Measurements from ENCODE around the gene ISY1. TPM values are rescaled to one million over a fixed set of nuclear protein-coding genes. Genes with fewer than 3 reads are reported as not detected.
"Not testable (repeated sequence)": the region's sequence is repeated elsewhere in the genome, so short reads cannot be mapped to it uniquely, and the experiment has no call there.

Gene ISY1
- total and polyA plus RNA-seq, 2 of the 4 experiments (the other 2 are of a cell fraction) = 28.5 to 31.5 TPM

- H3K4me1 ChIP-seq (ENCODE audit: control insufficient read depth, insufficient read depth, low read length) = no peaks in the 10 kb centered on the region
- no peaks in the 10 kb centered on the region for H3K9me3 ChIP-seq (ENCODE audit: control insufficient read depth, insufficient read depth, low read length)
- no peak overlapping the region for H3K56ac ChIP-seq (ENCODE audit: extremely low read depth, insufficient read depth, low read length)
- no peaks in the 10 kb centered on the region for H3K27me3 ChIP-seq (ENCODE audit: control insufficient read depth, insufficient read depth, low read length)
- ChIA-PET POLR2A (ENCODE audit: unreplicated experiment) (no interaction called here), CTCF (no interaction called here)
- dilution Hi-C loops (cut with HindIII; ENCODE audit: low sequenced_read_pairs, unreplicated experiment) = no loop called here
- H2BK15ac ChIP-seq (ENCODE audit: low read depth, low read length) = no peak overlapping the region
- H2BK20ac ChIP-seq (ENCODE audit: low read depth, low read length) = no peak overlapping the region
- no TSS peak for BruUV-seq (replicated peaks)
- H3K23ac ChIP-seq (ENCODE audit: low read depth, low read length) = no peak overlapping the region
- H3K27ac ChIP-seq (ENCODE audit: insufficient read depth, low read length) = no peak overlapping the region
- no peak overlapping the region for H3K4me2 ChIP-seq (ENCODE audit: low read depth, low read length)
- no peak overlapping the region for H3K4ac ChIP-seq (ENCODE audit: low read depth, low read length)
- no peaks in the 10 kb centered on the region for H4K20me1 ChIP-seq (ENCODE audit: insufficient read depth, low read length)
- H3K18ac ChIP-seq (ENCODE audit: low read depth, low read length) = no peak overlapping the region
- H2BK120ac ChIP-seq (ENCODE audit: low read depth, low read length) = no peak overlapping the region
- no peak overlapping the region for H2AFZ ChIP-seq (replicated peaks; ENCODE audit: low read length, poor library complexity)
- H3K9ac ChIP-seq (ENCODE audit: low read depth, low read length) = no peak overlapping the region
- no peak overlapping the region for H4K8ac ChIP-seq (ENCODE audit: low read depth in 2 of 2, low read length in 2 of 2)
- H4K91ac ChIP-seq (ENCODE audit: insufficient read depth, low read depth, low read length) = no peak overlapping the region
- peaks cover 23% of the 10 kb centered on the region for H3K36me3 ChIP-seq (ENCODE audit: control insufficient read depth, insufficient read depth, low read length)
- H2AK9ac ChIP-seq (replicated peaks; ENCODE audit: low read depth, low read length, poor library complexity) = no peak overlapping the region
- in situ Hi-C loops (cut with MboI; ENCODE audit: low sequenced_read_pairs) = no loop called here
- no peak overlapping the region for H2BK5ac ChIP-seq (ENCODE audit: low read depth, low read length, poor library complexity, severe bottlenecking)
- H4K5ac ChIP-seq (ENCODE audit: low read depth, low read length) = no peak overlapping the region
- no peak for DNase-seq
- H3K79me1 ChIP-seq (ENCODE audit: low read depth in 1 of 2, low read length in 2 of 2) = no peaks in the 10 kb centered on the region
- no CpG with 5 or more reads among the region's 1 CpG for WGBS, 2 experiments (ENCODE audit: extremely low coverage in 2 of 2, insufficient read length in 1 of 2)
- no peak overlapping the region for H3K14ac ChIP-seq (replicated peaks; ENCODE audit: low read depth, low read length)
- H3K9me1 ChIP-seq (ENCODE audit: insufficient read depth, low read length) = no peaks in the 10 kb centered on the region
- TF ChIP-seq MAFK (IDR thresholded peaks at IDR 0.05; ENCODE audit: low read depth, low read length) = no peak
- no peak for TF ChIP-seq POLR2A (IDR thresholded peaks at IDR 0.05; ENCODE audit: low read depth, low read length)
- TF ChIP-seq SMC3 (IDR thresholded peaks at IDR 0.05; ENCODE audit: low read depth, low read length) = no peak
- TF ChIP-seq ELK1 (IDR thresholded peaks at IDR 0.05; ENCODE audit: borderline replicate concordance, low read depth, low read length) = no peak
- no peak for TF ChIP-seq NFE2L2 (IDR thresholded peaks at IDR 0.05; ENCODE audit: low read depth, low read length)
- no peak for TF ChIP-seq RCOR1 (IDR thresholded peaks at IDR 0.05; ENCODE audit: insufficient replicate concordance, low read length)
- intact Hi-C loops (cut with micrococcal nuclease) = no loop called here
- ATAC-seq (ENCODE audit: low read depth) = no peak
- no peak overlapping the region for H2AK5ac ChIP-seq (ENCODE audit: low read depth, low read length)
- no peak overlapping the region for H3K4me3 ChIP-seq (ENCODE audit: insufficient read depth, low read depth, low read length)
Observed at GRCh38 chr3:129139911-129140310, 21.0 kb downstream of the ISY1 start.

- H2BK5ac ChIP-seq (ENCODE audit: low read depth, low read length, poor library complexity, severe bottlenecking); H3K4ac ChIP-seq (ENCODE audit: low read depth, low read length); H2AK5ac ChIP-seq (ENCODE audit: low read depth, low read length); H3K9me3 ChIP-seq (ENCODE audit: control insufficient read depth, insufficient read depth, low read length); ATAC-seq (ENCODE audit: low read depth); H4K91ac ChIP-seq (ENCODE audit: insufficient read depth, low read depth, low read length); H3K56ac ChIP-seq (ENCODE audit: extremely low read depth, insufficient read depth, low read length); H4K8ac ChIP-seq (ENCODE audit: low read depth in 2 of 2, low read length in 2 of 2); dilution Hi-C loops (cut with HindIII; ENCODE audit: low sequenced_read_pairs, unreplicated experiment); H3K9me1 ChIP-seq (ENCODE audit: insufficient read depth, low read length); in situ Hi-C loops (cut with MboI; ENCODE audit: low sequenced_read_pairs); H3K4me1 ChIP-seq (ENCODE audit: control insufficient read depth, insufficient read depth, low read length); H2AFZ ChIP-seq (replicated peaks; ENCODE audit: low read length, poor library complexity); H3K4me3 ChIP-seq (ENCODE audit: insufficient read depth, low read depth, low read length); H3K4me2 ChIP-seq (ENCODE audit: low read depth, low read length); DNase-seq; intact Hi-C loops (cut with micrococcal nuclease); H3K18ac ChIP-seq (ENCODE audit: low read depth, low read length); H3K27ac ChIP-seq (ENCODE audit: insufficient read depth, low read length); H4K20me1 ChIP-seq (ENCODE audit: insufficient read depth, low read length); H2BK20ac ChIP-seq (ENCODE audit: low read depth, low read length); BruUV-seq (replicated peaks); H2AK9ac ChIP-seq (replicated peaks; ENCODE audit: low read depth, low read length, poor library complexity); H4K5ac ChIP-seq (ENCODE audit: low read depth, low read length); H3K79me1 ChIP-seq (ENCODE audit: low read depth in 1 of 2, low read length in 2 of 2); H3K23ac ChIP-seq (ENCODE audit: low read depth, low read length); H2BK120ac ChIP-seq (ENCODE audit: low read depth, low read length); H3K27me3 ChIP-seq (ENCODE audit: control insufficient read depth, insufficient read depth, low read length); H3K9ac ChIP-seq (ENCODE audit: low read depth, low read length); POLR2A ChIA-PET (ENCODE audit: unreplicated experiment); H3K14ac ChIP-seq (replicated peaks; ENCODE audit: low read depth, low read length); H2BK15ac ChIP-seq (ENCODE audit: low read depth, low read length): not testable (repeated sequence)
- CTCF ChIA-PET = interaction anchor here (0.6 to 1.1 kb wide), 4 partner anchors 10 to 166 kb away, joined by 3 to 5 read pairs (median 3); no protein-coding TSS in a partner anchor
- peaks cover 45% of the 10 kb centered on the region for H3K36me3 ChIP-seq (ENCODE audit: control insufficient read depth, insufficient read depth, low read length)
- WGBS, 2 experiments (ENCODE audit: extremely low coverage in 2 of 2, insufficient read length in 1 of 2) = 93% methylated on average over 4 of the region's 10 CpGs; no CpG with 5 or more reads in 1 of the 2 experiments
Observed at GRCh38 chr3:129136275-129136674, 24.6 kb downstream of the ISY1 start.
